Immature natural killer cell (primary cell): ENCODE measurements around the gene FOXP4. TPM values are rescaled to one million over a fixed set of nuclear protein-coding genes. Genes with fewer than 3 reads are reported as not detected.
"Not testable (repeated sequence)": the region's sequence is repeated elsewhere in the genome, so short reads cannot be mapped to it uniquely, and the experiment has no call there.

ENCODE experiments used
- DNase-seq, 3 donors: peaks; one replicate each; pipeline ENCODE4 v3.0.0; 2022; ENCODE audit warnings: mixed read lengths in 1 of 3
- H3K27ac Mint-ChIP-seq, 6 donors: one replicate each; pipeline ENCODE4 v1.8.0; 2020; ENCODE audit warnings: mixed read lengths in 6 of 6, mild to moderate bottlenecking in 5 of 6, inconsistent platforms in 4 of 6, moderate library complexity in 3 of 6
- H3K27me3 Mint-ChIP-seq, 3 donors: one replicate each; pipeline ENCODE4 v1.8.0; 2020 to 2021; ENCODE audit warnings: low read depth in 3 of 3, mild to moderate bottlenecking in 3 of 3, mixed read lengths in 3 of 3, moderate library complexity in 3 of 3, inconsistent platforms in 1 of 3
- H3K36me3 Mint-ChIP-seq, 3 donors: one replicate each; pipeline ENCODE4 v1.8.0; 2020; ENCODE audit warnings: mixed read lengths in 3 of 3, inconsistent platforms in 2 of 3, mild to moderate bottlenecking in 2 of 3
- H3K4me1 Mint-ChIP-seq, 2 donors: one replicate each; pipeline ENCODE4 v1.8.0; 2020; ENCODE audit warnings: inconsistent platforms in 2 of 2, mild to moderate bottlenecking in 2 of 2, mixed read lengths in 2 of 2, moderate library complexity in 1 of 2
- H3K4me3 Mint-ChIP-seq, 5 donors: one replicate each; pipeline ENCODE4 v1.8.0; 2020; ENCODE audit warnings: mild to moderate bottlenecking in 5 of 5, mixed read lengths in 5 of 5, inconsistent platforms in 3 of 5, moderate library complexity in 3 of 5
- H3K9me3 Mint-ChIP-seq, 6 donors: one replicate each; pipeline ENCODE4 v1.8.0; 2020; ENCODE audit warnings: mild to moderate bottlenecking in 6 of 6, mixed read lengths in 6 of 6, inconsistent platforms in 4 of 6, moderate library complexity in 3 of 6
- polyA plus RNA-seq, 3 donors: library from polyadenylated mRNA; unstranded; fragments of 300-500 nt; fragmentation: Illumina TruSeq; gene quantifications; one replicate each; pipeline ENCODE4 v1.2.3, GENCODE V29; 2021

Gene FOXP4
- polyA plus RNA-seq, 3 donors from 2014 or later: 0.10 to 0.73 (median 0.68) TPM

DNA sequence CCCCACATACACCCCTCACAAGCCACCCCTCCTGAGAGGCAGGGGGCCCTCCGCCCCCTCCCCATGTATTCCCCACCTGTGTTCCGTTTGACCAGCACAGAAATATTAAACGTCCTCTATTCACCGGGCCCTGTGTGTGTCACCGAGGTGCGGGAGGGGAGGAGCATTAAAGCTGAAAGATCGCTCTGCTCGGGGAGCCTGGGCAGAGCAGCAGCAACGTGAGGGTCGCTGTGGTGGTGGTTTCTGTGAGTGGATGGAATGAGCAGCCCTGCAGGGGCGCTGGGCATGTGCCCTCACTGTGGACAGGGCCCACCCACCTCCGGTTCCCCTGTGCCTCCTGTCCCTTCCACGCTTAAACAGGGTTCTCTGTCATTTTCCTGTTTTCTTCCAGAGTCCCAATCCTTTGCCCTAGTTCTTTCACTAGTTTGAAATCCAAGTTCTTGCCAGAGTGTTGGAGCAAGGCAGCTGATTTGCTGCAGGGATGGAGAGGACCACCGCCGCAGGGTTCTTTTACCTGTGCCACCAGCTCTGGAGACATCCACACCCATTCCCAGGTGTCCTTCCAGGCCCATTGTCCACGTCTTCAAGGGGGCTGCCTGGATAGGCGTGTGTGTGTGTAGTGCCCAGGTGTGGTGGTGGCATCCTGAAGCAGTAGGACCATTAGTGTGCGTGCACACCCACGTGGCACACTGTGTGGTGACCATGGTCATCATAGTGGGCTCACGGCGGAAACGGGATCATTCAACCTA, 54.5 kb downstream of the FOXP4 start:
- no peak overlapping the region for H3K27ac Mint-ChIP-seq
- H3K9me3 Mint-ChIP-seq: no peaks in the 10 kb centered on the region

DNA sequence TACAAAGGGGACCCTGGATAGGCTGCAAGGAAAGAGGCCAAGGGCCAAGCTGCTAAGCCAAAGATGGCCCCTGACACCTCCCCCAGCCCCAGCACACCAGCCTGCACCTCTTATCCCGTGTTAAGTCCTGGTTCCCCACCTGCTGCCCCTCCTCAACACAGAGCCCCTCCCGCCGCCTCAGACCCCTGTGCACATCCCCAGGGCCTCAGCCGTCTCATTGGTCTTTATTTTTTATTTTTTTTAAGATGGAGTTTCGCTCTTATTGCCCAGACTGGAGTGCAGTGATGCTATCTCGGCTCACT, 55.0 kb downstream of the FOXP4 start:
- no peak overlapping the region for H3K4me3 Mint-ChIP-seq
- peaks cover 6 to 10% of the 10 kb centered on the region in 2 donors for H3K4me1 Mint-ChIP-seq
- no peak for DNase-seq
- H3K27ac Mint-ChIP-seq: no peak overlapping the region
- no peaks in the 10 kb centered on the region for H3K9me3 Mint-ChIP-seq
- peaks cover 0 to 10% (median 0%) of the 10 kb centered on the region in 3 donors for H3K36me3 Mint-ChIP-seq
- peaks cover 5 to 12% (median 7%) of the 10 kb centered on the region in 3 donors for H3K27me3 Mint-ChIP-seq

More for the DNA sequence above, 54.5 kb downstream of the FOXP4 start:
- H3K4me1 Mint-ChIP-seq: peaks cover 6 to 10% of the 10 kb centered on the region in 2 donors
- DNase-seq: no peak
- peaks cover 4 to 8% (median 7%) of the 10 kb centered on the region in 3 donors for H3K27me3 Mint-ChIP-seq
- H3K4me3 Mint-ChIP-seq: no peak overlapping the region
- peaks cover 0 to 10% (median 0%) of the 10 kb centered on the region in 3 donors for H3K36me3 Mint-ChIP-seq

DNA sequence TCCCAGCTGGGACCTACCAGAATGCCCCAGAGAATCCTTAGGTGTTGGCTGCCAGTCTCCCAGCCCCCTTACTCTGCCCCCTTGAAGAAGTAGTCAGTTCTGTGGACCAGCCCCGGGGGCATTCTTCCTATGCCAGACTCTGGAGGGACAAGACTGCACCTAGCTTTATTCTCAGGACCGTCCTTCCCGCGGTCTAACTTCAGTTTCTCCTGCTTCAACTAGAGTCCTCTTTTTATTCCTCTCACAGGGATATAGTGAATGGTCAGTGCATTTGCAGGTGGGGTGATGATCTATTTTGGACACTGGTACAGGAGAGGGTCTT, 56.2 kb downstream of the FOXP4 start:
- no peak overlapping the region for H3K4me3 Mint-ChIP-seq
- DNase-seq: no peak
- H3K27ac Mint-ChIP-seq: no peak overlapping the region
- H3K9me3 Mint-ChIP-seq: no peaks in the 10 kb centered on the region
- H3K36me3 Mint-ChIP-seq: peaks cover 0 to 3% (median 0%) of the 10 kb centered on the region in 3 donors
- peaks cover 6 to 10% of the 10 kb centered on the region in 2 donors for H3K4me1 Mint-ChIP-seq
- peaks cover 6 to 13% (median 7%) of the 10 kb centered on the region in 3 donors for H3K27me3 Mint-ChIP-seq

DNA sequence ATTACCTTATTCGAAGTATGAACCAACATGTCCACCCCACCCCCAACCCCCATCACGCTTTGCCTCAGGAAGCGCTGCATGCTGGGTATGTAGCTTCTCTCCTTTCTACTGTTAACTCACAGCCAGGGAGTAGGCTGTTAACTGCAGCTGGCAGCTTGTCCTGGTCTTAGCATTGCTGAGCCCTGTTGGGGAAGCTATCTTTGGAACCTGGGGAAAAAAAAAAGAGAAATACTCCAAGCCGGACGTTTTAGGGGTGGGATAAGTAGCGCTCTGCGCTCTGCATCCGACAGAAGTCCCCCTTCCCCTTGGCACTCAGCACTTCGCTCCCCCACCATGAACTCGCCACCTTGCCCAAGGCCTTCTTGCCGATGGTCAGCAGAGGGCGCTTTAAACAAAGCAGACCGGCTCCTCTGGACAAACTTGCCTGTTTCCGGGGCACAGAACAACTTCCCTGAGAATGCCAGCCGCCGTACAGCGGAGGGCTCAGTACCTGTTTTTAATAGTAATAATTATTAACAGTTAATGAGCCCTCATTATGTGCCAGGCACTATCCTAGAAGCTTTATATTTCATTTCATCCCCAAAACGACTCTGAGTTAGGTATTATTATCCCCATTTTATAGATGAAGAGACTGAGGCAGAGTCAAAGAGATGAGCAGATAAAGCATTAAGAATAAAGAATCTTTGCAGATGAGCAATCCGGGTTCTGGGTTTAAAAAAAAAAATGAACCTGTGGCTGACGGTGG, 56.9 kb downstream of the FOXP4 start:
- no peaks in the 10 kb centered on the region for H3K9me3 Mint-ChIP-seq
- peak; percentile 71 to 77 (median 74) for DNase-seq
- H3K4me3 Mint-ChIP-seq: peak overlapping the region in 1 of 5 donors; percentile 14
- peaks cover 6 to 10% of the 10 kb centered on the region in 2 donors for H3K4me1 Mint-ChIP-seq
- H3K27me3 Mint-ChIP-seq: peaks cover 6 to 13% (median 7%) of the 10 kb centered on the region in 3 donors
- peak overlapping the region in 1 of 6 donors; percentile 24 for H3K27ac Mint-ChIP-seq
- H3K36me3 Mint-ChIP-seq: peaks cover 0 to 3% (median 0%) of the 10 kb centered on the region in 3 donors

DNA sequence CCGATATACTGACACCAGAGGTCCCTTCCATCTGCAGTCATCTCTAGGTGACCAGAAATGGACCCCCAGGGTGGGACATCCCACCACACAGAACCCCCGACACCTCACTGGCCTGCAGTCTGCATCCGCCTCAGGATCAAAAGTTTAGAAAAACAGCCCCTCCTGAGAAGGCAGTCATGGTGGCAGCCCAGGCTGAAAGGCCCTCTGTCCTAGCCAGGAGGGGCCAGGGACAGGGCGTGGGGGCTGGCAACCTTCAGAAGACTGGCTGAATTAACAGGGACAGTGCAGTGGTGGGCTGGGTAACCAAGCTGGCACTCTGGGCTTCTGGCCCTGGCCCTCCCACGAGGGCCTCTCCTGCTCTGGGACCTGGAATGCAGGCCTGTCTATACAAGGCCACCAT, 57.8 kb downstream of the FOXP4 start:
- Mint-ChIP-seq H3K9me3 (no peaks in the 10 kb centered on the region), H3K4me3 (no peak overlapping the region), H3K27me3 (peaks cover 6 to 13% (median 7%) of the 10 kb centered on the region in 3 donors), H3K36me3 (peaks cover 0 to 3% (median 0%) of the 10 kb centered on the region in 3 donors), H3K4me1 (peaks cover 9 to 17% of the 10 kb centered on the region in 2 donors), H3K27ac (no peak overlapping the region)
- no peak for DNase-seq

DNA sequence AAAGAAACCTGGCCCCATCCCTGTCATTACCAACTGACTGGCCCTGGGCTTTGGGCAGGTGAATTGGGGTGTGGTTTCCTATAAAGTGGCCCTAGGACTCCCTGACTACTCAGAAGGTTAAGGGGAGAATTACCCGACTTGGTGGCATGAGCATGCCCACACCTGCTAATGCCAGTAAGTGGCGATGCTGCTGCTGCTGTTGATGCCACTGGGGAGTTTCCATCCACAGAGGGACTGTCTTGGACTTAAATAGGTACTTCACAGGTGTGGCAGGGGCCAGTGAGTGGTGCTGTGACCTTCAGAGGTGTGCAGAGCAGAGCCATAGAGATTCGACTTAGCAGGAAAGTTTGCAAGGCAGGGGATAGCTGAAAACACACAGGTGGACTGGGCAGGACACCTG, 59.5 kb downstream of the FOXP4 start:
- H3K27me3 Mint-ChIP-seq: peaks cover 6 to 13% (median 7%) of the 10 kb centered on the region in 3 donors
- no peak overlapping the region for H3K4me3 Mint-ChIP-seq
- H3K9me3 Mint-ChIP-seq: no peaks in the 10 kb centered on the region
- H3K27ac Mint-ChIP-seq: no peak overlapping the region
- peaks cover 10 to 20% of the 10 kb centered on the region in 2 donors for H3K4me1 Mint-ChIP-seq
- H3K36me3 Mint-ChIP-seq: peaks cover 0 to 3% (median 3%) of the 10 kb centered on the region in 3 donors
- no peak for DNase-seq

DNA sequence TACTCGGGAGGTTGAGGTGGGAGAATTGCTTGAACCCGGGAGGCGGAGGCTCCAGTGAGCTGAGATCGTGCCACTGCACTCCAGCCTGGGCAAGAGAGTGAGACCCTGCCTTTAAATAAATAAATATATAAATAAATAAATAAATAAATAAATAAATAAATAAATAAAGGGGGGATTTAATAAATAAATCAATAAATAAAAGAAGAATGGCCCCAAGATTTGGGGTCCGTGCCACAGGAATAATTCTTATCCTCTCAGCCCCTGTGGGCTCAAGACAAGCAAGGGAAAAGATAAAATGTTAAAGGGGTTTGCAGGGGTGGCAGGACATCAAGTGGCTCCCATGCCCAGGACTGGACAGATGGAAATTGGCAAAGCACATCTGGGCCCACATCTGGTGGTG, 60.9 kb downstream of the FOXP4 start:
- DNase-seq: no peak
- no peak overlapping the region for H3K27ac Mint-ChIP-seq

DNA sequence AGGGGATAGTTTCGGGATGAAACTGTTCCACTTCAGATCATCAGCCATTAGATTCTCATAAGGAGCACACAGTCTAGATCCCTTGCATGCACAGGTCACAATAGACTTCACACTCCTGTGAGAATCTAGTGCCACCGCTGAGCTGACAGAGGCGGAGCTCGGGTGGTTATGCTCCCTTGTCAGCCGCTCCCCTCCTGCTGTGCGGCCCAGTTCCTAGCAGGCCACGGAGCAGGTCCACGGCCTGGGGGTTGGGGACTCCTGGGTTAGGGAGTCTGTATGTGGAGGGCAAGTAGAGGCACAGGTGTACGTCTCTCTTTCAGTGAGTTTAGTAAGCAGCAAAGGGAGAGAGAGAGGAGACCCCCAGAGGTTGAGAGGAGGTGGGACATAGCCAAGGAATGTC, 61.6 kb downstream of the FOXP4 start:
- H3K4me1 Mint-ChIP-seq: peaks cover 10 to 19% of the 10 kb centered on the region in 2 donors
- H3K9me3 Mint-ChIP-seq: peaks cover 0 to 3% (median 0%) of the 10 kb centered on the region in 6 donors
- H3K27me3 Mint-ChIP-seq: peaks cover 7 to 13% (median 9%) of the 10 kb centered on the region in 3 donors
- no peak overlapping the region for H3K27ac Mint-ChIP-seq
- H3K4me3 Mint-ChIP-seq: no peak overlapping the region
- DNase-seq: no peak
- H3K36me3 Mint-ChIP-seq: peaks cover 0 to 3% (median 0%) of the 10 kb centered on the region in 3 donors

More for the DNA sequence above, 60.9 kb downstream of the FOXP4 start:
- Mint-ChIP-seq H3K27me3 (peaks cover 5 to 13% (median 6%) of the 10 kb centered on the region in 3 donors), H3K9me3 (no peaks in the 10 kb centered on the region), H3K36me3 (peaks cover 0 to 3% (median 0%) of the 10 kb centered on the region in 3 donors), H3K4me3 (no peak overlapping the region), H3K4me1 (peaks cover 10 to 20% of the 10 kb centered on the region in 2 donors)

DNA sequence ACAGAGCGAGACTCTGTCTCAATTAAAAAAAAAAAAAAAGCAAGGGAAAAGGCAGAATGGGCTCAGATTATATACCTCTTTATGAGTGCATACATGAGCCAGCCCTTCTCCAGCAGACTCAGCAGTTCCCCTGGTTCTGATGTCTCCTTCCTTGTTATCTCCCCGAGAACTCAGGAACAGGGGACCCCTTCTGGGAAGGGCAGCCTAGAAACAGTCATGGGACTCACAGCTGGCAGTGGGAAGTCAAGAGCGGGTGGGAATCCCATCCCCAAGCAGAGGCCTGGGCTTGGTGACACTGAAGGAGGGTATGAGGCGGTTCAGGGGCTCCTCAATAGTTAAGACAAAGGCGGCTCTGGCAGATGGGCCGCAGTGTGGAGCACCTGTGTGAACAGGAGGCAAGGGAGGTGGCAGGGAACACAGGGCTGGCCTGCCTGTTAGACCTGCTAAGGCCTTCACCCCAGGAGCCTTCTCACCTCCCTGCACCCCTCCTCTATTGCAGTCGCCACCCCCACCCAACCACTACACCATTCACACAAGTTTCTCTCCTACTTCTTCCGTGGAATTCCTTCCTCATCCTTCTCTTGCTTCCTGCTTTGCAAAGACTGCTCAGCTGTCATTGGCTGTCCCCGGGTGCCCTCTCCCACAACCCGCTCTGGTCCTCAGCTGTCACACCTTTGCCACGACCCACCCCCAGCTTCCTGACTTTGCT, 62.4 kb downstream of the FOXP4 start:
- no peak overlapping the region for H3K27ac Mint-ChIP-seq
- H3K4me1 Mint-ChIP-seq: peaks cover 5 to 10% of the 10 kb centered on the region in 2 donors
- H3K4me3 Mint-ChIP-seq: no peak overlapping the region
- peaks cover 0 to 3% (median 0%) of the 10 kb centered on the region in 3 donors for H3K36me3 Mint-ChIP-seq
- DNase-seq: no peak
- H3K9me3 Mint-ChIP-seq: peaks cover 0 to 4% (median 0%) of the 10 kb centered on the region in 6 donors
- peaks cover 6 to 10% (median 7%) of the 10 kb centered on the region in 3 donors for H3K27me3 Mint-ChIP-seq

DNA sequence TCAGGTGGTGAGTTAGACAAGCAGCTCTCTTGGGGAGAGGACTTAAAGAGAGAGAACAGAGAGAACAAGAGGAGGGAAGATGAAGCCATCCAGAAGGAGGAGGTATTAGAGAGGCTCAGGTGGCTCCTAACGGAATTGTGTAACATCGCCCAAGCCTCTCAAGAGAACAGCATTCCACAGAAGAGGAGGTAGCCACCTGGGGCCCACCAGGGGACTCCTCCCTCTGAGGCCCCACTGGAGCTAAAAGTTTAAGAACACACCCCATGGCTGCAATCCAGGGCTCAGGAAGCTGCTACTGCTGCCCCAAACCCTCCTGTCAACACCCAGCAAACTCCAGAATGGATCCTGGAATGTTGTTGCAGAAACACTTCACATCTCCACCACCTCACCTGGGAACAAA, 68.5 kb downstream of the FOXP4 start:
- H3K36me3 Mint-ChIP-seq: peaks cover 0 to 3% (median 0%) of the 10 kb centered on the region in 3 donors
- peaks cover 2 to 25% (median 6%) of the 10 kb centered on the region in 3 donors for H3K27me3 Mint-ChIP-seq
- H3K9me3 Mint-ChIP-seq: peaks cover 0 to 4% (median 0%) of the 10 kb centered on the region in 6 donors
- H3K4me3 Mint-ChIP-seq: no peak overlapping the region
- H3K4me1 Mint-ChIP-seq: no peaks in the 10 kb centered on the region
- no peak overlapping the region for H3K27ac Mint-ChIP-seq
- DNase-seq: no peak

DNA sequence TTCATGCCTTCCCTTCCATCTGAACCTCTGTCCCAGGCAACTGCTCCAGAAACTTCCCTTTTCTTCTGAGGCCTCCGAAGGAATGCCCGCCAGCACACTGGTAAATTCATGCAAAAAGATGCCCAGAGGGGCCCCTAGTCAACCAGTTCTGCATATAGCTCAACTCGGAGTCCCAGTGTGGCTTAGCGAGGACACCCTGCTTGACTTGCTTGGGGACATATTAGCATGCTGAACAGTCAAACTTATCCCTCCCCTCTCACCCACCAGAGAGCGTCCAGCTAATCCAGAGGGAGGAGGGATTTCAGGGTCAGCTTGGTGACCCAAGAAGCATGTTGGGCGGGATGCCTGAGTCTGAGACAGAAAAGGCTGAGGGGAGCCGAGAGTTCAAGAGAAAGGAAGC, 69.1 kb downstream of the FOXP4 start:
- no peaks in the 10 kb centered on the region for H3K36me3 Mint-ChIP-seq
- H3K27ac Mint-ChIP-seq: no peak overlapping the region
- DNase-seq: no peak
- peaks cover 2 to 25% (median 6%) of the 10 kb centered on the region in 3 donors for H3K27me3 Mint-ChIP-seq
- no peaks in the 10 kb centered on the region for H3K4me1 Mint-ChIP-seq
- H3K4me3 Mint-ChIP-seq: no peak overlapping the region
- H3K9me3 Mint-ChIP-seq: peaks cover 0 to 4% (median 0%) of the 10 kb centered on the region in 6 donors

DNA sequence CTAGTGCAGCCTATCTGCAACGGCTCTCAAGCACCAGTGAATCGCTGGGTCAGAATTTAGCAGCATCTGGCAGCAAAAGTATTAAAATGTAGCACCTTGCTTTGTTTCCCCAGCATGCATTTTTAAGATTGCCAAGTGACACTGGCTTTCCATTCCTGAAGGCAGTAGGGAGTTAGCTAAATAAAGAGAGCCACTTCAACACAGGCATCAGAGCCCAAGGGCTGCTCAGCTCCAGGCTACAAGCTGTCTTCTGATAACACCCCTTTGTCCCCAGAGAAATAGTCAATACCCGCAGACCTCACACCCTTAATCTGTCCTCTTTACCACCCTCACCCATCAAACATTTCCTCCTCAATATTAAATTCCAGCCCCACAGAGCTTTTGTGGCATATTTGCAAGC, 72.4 kb downstream of the FOXP4 start:
- H3K27ac Mint-ChIP-seq: no peak overlapping the region
- no peak for DNase-seq
- peaks cover 0 to 26% (median 6%) of the 10 kb centered on the region in 3 donors for H3K27me3 Mint-ChIP-seq
- H3K36me3 Mint-ChIP-seq: no peaks in the 10 kb centered on the region
- peaks cover 0 to 5% (median 1%) of the 10 kb centered on the region in 6 donors for H3K9me3 Mint-ChIP-seq
- H3K4me1 Mint-ChIP-seq: no peaks in the 10 kb centered on the region
- H3K4me3 Mint-ChIP-seq: no peak overlapping the region

DNA sequence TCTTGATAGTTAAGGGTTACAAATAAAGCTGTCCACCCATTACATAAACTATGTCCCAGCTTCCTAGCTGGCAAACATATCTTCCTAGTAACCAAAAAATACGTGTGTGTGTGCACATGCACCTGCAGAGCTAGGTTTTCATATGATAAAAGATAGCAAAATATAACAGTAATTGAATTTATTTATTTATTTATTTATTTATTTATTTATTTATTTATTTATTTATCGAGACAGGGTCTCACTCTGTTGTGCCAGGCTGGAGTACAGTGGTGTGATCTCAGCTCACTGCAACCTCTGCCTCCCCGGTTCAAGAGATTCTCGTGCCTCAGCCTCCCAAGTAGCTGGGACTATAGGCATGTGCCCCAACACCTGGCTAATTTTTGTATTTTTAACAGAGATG, 73.0 kb downstream of the FOXP4 start:
- not testable (repeated sequence) for H3K9me3 Mint-ChIP-seq, H3K4me1 Mint-ChIP-seq, H3K4me3 Mint-ChIP-seq, DNase-seq, H3K36me3 Mint-ChIP-seq, H3K27ac Mint-ChIP-seq
- peaks cover 0 to 23% (median 5%) of the 10 kb centered on the region in 3 donors for H3K27me3 Mint-ChIP-seq
